Suprapubic skin (tissue), 4 donors: ENCODE measurements around the gene ARRB1. TPM values are rescaled to one million over a fixed set of nuclear protein-coding genes. Genes with fewer than 3 reads are reported as not detected.

Source experiments
- DNase-seq, 2 donors: peaks; one replicate each; pipeline ENCODE4 v3.0.0-alpha.2; 2019; ENCODE audit warnings: low spot score in 2 of 2
- H3K27ac ChIP-seq: fragments of 200-600 bp; sonication (generic); one replicate; pipeline ENCODE4 v1.5.1; 2019
- H3K27me3 ChIP-seq: fragments of 200-600 bp; sonication (generic); one replicate; pipeline ENCODE4 v1.5.1; 2019
- H3K36me3 ChIP-seq: fragments of 200-600 bp; sonication (generic); one replicate; pipeline ENCODE4 v1.5.1; 2019
- H3K4me1 ChIP-seq: fragments of 200-600 bp; sonication (generic); one replicate; pipeline ENCODE4 v1.5.1; 2019
- H3K4me3 ChIP-seq: fragments of 200-600 bp; sonication (generic); one replicate; pipeline ENCODE4 v1.5.1; 2019; ENCODE audit warnings: mild to moderate bottlenecking
- H3K9me3 ChIP-seq: fragments of 200-600 bp; sonication (generic); one replicate; pipeline ENCODE4 v1.5.1; 2019
- EP300 ChIP-seq: sonication (generic); formaldehyde crosslinking; IDR thresholded peaks from one replicate; pipeline ENCODE4 v1.6.1; 2017; ENCODE audit warnings: antibody characterized with exemption
- POLR2A ChIP-seq, 2 donors: fragments of 450-650 bp; IDR thresholded peaks; one replicate each; pipeline ENCODE4 v1.6.1; 2017; ENCODE audit warnings: antibody characterized with exemption in 2 of 2, mild to moderate bottlenecking in 2 of 2, moderate library complexity in 2 of 2
- POLR2AphosphoS5 ChIP-seq, 3 donors: sonication (generic); formaldehyde crosslinking; IDR thresholded peaks; one replicate each; pipeline ENCODE4 v1.6.1; 2017; ENCODE audit warnings: antibody characterized with exemption in 3 of 3
- WGBS: methylation state at CpG from one replicate; pipeline ENCODE4 v1.1.5; 2018; 5-methylcytosine and 5-hydroxymethylcytosine counted together
- total RNA-seq, 4 donors: library from RNA; depleted of rRNA; stranded (reverse); fragments of >200 nt; gene quantifications; one replicate each; pipeline ENCODE4 v1.1.0, GENCODE V29; 2016
- TF ChIP-seq, protein P1 (sequence below), 2 donors: fragments of 200-600 bp in 1 of 2; fragments of 450-650 bp in 1 of 2; sonication (generic) in 1 of 2; IDR thresholded peaks; one replicate each; pipeline ENCODE4 v1.5.1; 2016 to 2019; ENCODE audit warnings: antibody characterized with exemption in 2 of 2, mild to moderate bottlenecking in 1 of 2, moderate library complexity in 1 of 2

Gene ARRB1
- total RNA-seq, 4 donors from 2014 or later, result 24.8 to 57.2 (median 38.4) TPM

GRCh38 chr11:75349521-75350116 lies 1.8 kb downstream of the ARRB1 start:
- 69% methylated on average over 4 of the region's 4 CpGs for WGBS
- Histone ChIP-seq H3K27me3 (no peaks in the 10 kb centered on the region), H3K36me3 (no peaks in the 10 kb centered on the region), H3K4me1 (peaks cover 79% of the 10 kb centered on the region), H3K4me3 (peak overlapping the region; percentile 60), H3K27ac (peak overlapping the region; percentile 90), H3K9me3 (no peaks in the 10 kb centered on the region)
- TF ChIP-seq POLR2AphosphoS5 (IDR thresholded peaks at IDR 0.05) (no peak), EP300 (no peak)
- no peak for DNase-seq

- DNase-seq, result no peak
- Histone ChIP-seq H3K36me3 (no peaks in the 10 kb centered on the region), H3K4me1 (peaks cover 94% of the 10 kb centered on the region), H3K9me3 (no peaks in the 10 kb centered on the region), H3K27ac (peak overlapping the region; percentile 39), H3K27me3 (no peaks in the 10 kb centered on the region), H3K4me3 (no peak overlapping the region)
- 20% methylated on average over 8 of the region's 8 CpGs for WGBS
- TF ChIP-seq, protein P1, sequence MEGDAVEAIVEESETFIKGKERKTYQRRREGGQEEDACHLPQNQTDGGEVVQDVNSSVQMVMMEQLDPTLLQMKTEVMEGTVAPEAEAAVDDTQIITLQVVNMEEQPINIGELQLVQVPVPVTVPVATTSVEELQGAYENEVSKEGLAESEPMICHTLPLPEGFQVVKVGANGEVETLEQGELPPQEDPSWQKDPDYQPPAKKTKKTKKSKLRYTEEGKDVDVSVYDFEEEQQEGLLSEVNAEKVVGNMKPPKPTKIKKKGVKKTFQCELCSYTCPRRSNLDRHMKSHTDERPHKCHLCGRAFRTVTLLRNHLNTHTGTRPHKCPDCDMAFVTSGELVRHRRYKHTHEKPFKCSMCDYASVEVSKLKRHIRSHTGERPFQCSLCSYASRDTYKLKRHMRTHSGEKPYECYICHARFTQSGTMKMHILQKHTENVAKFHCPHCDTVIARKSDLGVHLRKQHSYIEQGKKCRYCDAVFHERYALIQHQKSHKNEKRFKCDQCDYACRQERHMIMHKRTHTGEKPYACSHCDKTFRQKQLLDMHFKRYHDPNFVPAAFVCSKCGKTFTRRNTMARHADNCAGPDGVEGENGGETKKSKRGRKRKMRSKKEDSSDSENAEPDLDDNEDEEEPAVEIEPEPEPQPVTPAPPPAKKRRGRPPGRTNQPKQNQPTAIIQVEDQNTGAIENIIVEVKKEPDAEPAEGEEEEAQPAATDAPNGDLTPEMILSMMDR (IDR thresholded peaks at IDR 0.05), result no peak
- TF ChIP-seq POLR2A (IDR thresholded peaks at IDR 0.05), result no peak
- no peak for TF ChIP-seq POLR2AphosphoS5 (IDR thresholded peaks at IDR 0.05)
- TF ChIP-seq EP300, result no peak
These were observed 3.5 kb downstream of the ARRB1 start for GRCh38 chr11:75347781-75348566.

DNA sequence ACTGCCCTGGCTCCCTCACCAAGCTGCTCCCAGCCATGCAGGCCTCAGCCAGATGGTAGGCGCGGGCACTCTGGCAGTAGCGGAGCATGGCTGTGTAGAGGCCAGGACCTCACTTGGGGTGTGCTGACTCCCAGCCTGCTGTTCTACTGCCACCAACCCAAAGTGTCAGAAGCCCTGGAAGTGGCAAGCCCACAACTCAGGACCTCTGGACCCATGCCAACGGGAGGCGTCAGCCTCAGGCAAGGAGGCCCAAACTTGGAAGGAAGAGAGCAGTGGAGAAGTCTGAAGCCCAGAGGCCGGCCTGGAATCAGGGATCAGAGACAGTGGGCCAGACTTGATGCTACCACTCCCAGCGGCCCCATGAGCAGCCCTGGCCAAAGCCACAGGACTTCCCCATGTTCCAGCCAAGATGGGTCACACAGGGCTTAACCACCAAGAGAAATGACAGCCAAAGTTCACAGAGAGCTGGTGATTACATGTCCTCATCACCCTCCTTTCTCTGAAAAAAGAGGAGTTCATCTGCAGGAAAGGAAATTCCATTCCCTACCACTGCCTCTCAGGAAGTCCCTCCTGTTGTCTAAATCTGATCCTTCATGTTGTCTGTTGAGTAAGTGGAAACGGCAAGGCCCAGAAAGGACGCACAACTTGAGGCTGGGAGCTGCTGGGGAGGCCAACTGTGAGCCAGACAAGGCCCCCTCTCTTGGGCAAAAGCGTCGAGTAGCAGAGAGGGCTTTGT lies 4.4 kb downstream of the ARRB1 start:
- 63% methylated on average over 8 of the region's 11 CpGs for WGBS
- TF ChIP-seq POLR2A (IDR thresholded peaks at IDR 0.05) (no peak), POLR2AphosphoS5 (IDR thresholded peaks at IDR 0.05) (no peak), EP300 (no peak)
- TF ChIP-seq, protein P1 (IDR thresholded peaks at IDR 0.05), result no peak
- H3K27ac ChIP-seq, result peak overlapping the region; percentile 39
- H3K27me3 ChIP-seq, result no peaks in the 10 kb centered on the region
- H3K36me3 ChIP-seq, result no peaks in the 10 kb centered on the region
- peaks cover 94% of the 10 kb centered on the region for H3K4me1 ChIP-seq
- peak in 1 of 2 donors; percentile 80 for DNase-seq
- H3K4me3 ChIP-seq, result no peak overlapping the region
- no peaks in the 10 kb centered on the region for H3K9me3 ChIP-seq

GRCh38 chr11:75346296-75346695 lies 5.2 kb downstream of the ARRB1 start:
- DNase-seq, result no peak
- TF ChIP-seq EP300, result no peak
- TF ChIP-seq POLR2AphosphoS5 (IDR thresholded peaks at IDR 0.05), result no peak
- TF ChIP-seq POLR2A (IDR thresholded peaks at IDR 0.05), result no peak
- TF ChIP-seq, protein P1 (IDR thresholded peaks at IDR 0.05), result no peak
- peaks cover 98% of the 10 kb centered on the region for H3K4me1 ChIP-seq
- H3K27ac ChIP-seq, result peak overlapping the region; percentile 39
- no peaks in the 10 kb centered on the region for H3K9me3 ChIP-seq
- no peaks in the 10 kb centered on the region for H3K36me3 ChIP-seq
- no peak overlapping the region for H3K4me3 ChIP-seq
- 97% methylated on average over 4 of the region's 4 CpGs for WGBS
- no peaks in the 10 kb centered on the region for H3K27me3 ChIP-seq

- DNase-seq, result no peak
These were observed 5.9 kb downstream of the ARRB1 start for GRCh38 chr11:75345455-75346160.

More at GRCh38 chr11:75345455-75346160, 5.9 kb downstream of the ARRB1 start:
- Histone ChIP-seq H3K27ac (peak overlapping the region; percentile 25), H3K4me3 (no peak overlapping the region), H3K9me3 (no peaks in the 10 kb centered on the region), H3K27me3 (no peaks in the 10 kb centered on the region), H3K36me3 (no peaks in the 10 kb centered on the region), H3K4me1 (peaks cover 100% of the 10 kb centered on the region)
- no peak for TF ChIP-seq POLR2A (IDR thresholded peaks at IDR 0.05)
- TF ChIP-seq, protein P1 (IDR thresholded peaks at IDR 0.05), result no peak
- no peak for TF ChIP-seq EP300
- TF ChIP-seq POLR2AphosphoS5 (IDR thresholded peaks at IDR 0.05), result no peak
- 64% methylated on average over 5 of the region's 8 CpGs for WGBS
